T-cell (primary cell): Measurements from ENCODE around the gene EHHADH. TPM values are rescaled to one million over a fixed set of nuclear protein-coding genes. Genes with fewer than 3 reads are reported as not detected.

Experiments used
- ATAC-seq, 4 experiments: fragments of 200-7000 bp in 3 of 4; fragments of 150-1000 bp in 1 of 4; cut with Tn5 transposase; replicated peaks in 1 of 4; 1 replicate in 3 of 4; 2 replicates in 1 of 4; pipeline ENCODE4 v1.10.0; 2021; ENCODE audit warnings: moderate library complexity in 3 of 4, mild to moderate bottlenecking in 2 of 4, moderate number of reproducible peaks in 1 of 4
- CTCF ChIA-PET, 2 donors: fragments of 300-600 bp; sonication (Branson Sonifier 250); formaldehyde crosslinking; loops; one replicate each; lab custom pipeline; 2022; ENCODE audit warnings: antibody characterized with exemption in 2 of 2; lab: Charles Lee
- POLR2A ChIA-PET, 2 donors: fragments of 300-600 bp; sonication (Branson Sonifier 250); formaldehyde crosslinking; loops; one replicate each; lab custom pipeline; 2022; ENCODE audit warnings: antibody characterized with exemption in 2 of 2; lab: Charles Lee
- DNase-seq, 35 experiments: peaks; one replicate each; pipeline versions ENCODE4 v3.0.0 to v3.0.0-alpha.2; 2013 to 2023
- H3K27ac ChIP-seq: one replicate; pipeline ENCODE4 v1.5.1; 2013; ENCODE audit warnings: low read length
- H3K27me3 ChIP-seq, 2 experiments: replicated peaks in 1 of 2; 1 replicate in 1 of 2; 2 replicates in 1 of 2; pipeline versions ENCODE4 v1.6.1 to v1.7.0; 2013; ENCODE audit warnings: low read length in 1 of 2, mixed read lengths in 1 of 2; ENCODE audit not compliant: control insufficient read depth in 2 of 2, insufficient read depth in 2 of 2; ENCODE audit errors: extremely low read depth in 1 of 2
- H3K36me3 ChIP-seq, 2 donors: 1 replicate in 1 of 2; 2 replicates in 1 of 2; pipeline versions ENCODE4 v1.6.1 to v1.7.0; 2013; ENCODE audit warnings: low read length in 1 of 2; ENCODE audit not compliant: control insufficient read depth in 2 of 2, insufficient read depth in 1 of 2; ENCODE audit errors: extremely low read depth in 1 of 2
- H3K4me1 ChIP-seq, 2 experiments: 1 replicate in 1 of 2; 2 replicates in 1 of 2; pipeline versions ENCODE4 v1.6.1 to v1.7.0; 2013; ENCODE audit warnings: low read length in 2 of 2, mixed read lengths in 1 of 2; ENCODE audit not compliant: insufficient read depth in 2 of 2, control insufficient read depth in 1 of 2; ENCODE audit errors: extremely low read depth in 1 of 2
- H3K4me3 ChIP-seq, 2 donors: 1 replicate in 1 of 2; 2 replicates in 1 of 2; pipeline versions ENCODE4 v1.5.1 to v1.7.0; 2013; ENCODE audit warnings: mild to moderate bottlenecking in 2 of 2, low read length in 1 of 2, moderate library complexity in 1 of 2; ENCODE audit not compliant: control insufficient read depth in 1 of 2; ENCODE audit errors: extremely low read depth in 1 of 2
- H3K9me3 ChIP-seq: 2 replicates; pipeline ENCODE4 v1.7.0; 2013
- H3K27ac Mint-ChIP-seq, 2 donors: one replicate each; pipeline ENCODE4 v1.8.0; 2020 to 2021; ENCODE audit warnings: mild to moderate bottlenecking in 2 of 2, mixed read lengths in 2 of 2
- H3K27me3 Mint-ChIP-seq, 2 donors: one replicate each; pipeline ENCODE4 v1.8.0; 2021 to 2022; ENCODE audit warnings: mixed read lengths in 2 of 2
- H3K36me3 Mint-ChIP-seq: one replicate; pipeline ENCODE4 v1.8.0; 2021; ENCODE audit warnings: mixed read lengths
- H3K4me1 Mint-ChIP-seq, 3 donors: one replicate each; pipeline ENCODE4 v1.8.0; 2020 to 2022; ENCODE audit warnings: mixed read lengths in 3 of 3, mild to moderate bottlenecking in 1 of 3
- H3K4me3 Mint-ChIP-seq, 3 donors: one replicate each; pipeline ENCODE4 v1.8.0; 2020 to 2022; ENCODE audit warnings: mild to moderate bottlenecking in 3 of 3, mixed read lengths in 3 of 3, moderate library complexity in 3 of 3
- H3K9me3 Mint-ChIP-seq, 3 donors: one replicate each; pipeline ENCODE4 v1.8.0; 2020 to 2022; ENCODE audit warnings: mixed read lengths in 3 of 3
- WGBS: methylation state at CpG from one replicate; pipeline ENCODE4 v1.1.5; 2013; ENCODE audit warnings: missing lambda C conversion rate; ENCODE audit not compliant: insufficient coverage; 5-methylcytosine and 5-hydroxymethylcytosine counted together
- total RNA-seq, 35 experiments: library from RNA in 6 of 35; stranded (reverse) in 6 of 35; fragments of 120-200 nt in 1 of 35; gene quantifications; one replicate each; pipeline versions ENCODE4 v1.2.1 to v1.2.4 and lab custom pipeline; 2013 to 2026

EHHADH gene
- total RNA-seq, 5 donors from 2014 or later (not counting 1 experiment from before 2014, with no cell fraction given): 0.60 to 3.7 (median 1.9) TPM

DNA sequence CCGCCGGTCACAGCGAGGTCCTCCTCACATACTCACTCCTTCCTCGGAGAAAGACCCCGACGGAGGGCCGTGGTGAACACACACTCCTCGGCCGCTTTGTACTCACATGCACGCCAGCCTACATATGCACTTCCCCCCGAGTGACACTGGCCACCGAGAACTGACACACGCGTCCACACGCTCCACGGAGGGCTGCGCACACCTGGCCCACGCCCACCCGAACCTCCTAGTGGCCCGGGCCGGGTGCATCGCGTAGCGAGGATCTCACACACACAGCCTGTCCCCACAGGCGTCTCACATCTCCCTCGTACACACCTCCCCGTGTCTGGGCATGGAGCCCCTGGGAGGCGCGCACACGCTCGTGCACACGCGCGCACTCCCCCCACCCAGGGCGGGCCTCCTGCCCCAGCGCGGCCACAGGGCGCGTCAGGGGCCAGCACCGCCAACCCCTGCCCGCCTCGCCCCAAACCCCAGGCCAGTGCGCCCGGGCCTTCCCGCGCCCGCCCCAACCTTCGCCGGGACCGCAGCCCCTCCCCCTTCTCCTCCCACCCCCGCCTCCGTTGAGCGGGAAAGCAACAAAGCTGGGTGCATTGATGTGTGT is 100.6 kb downstream of the EHHADH start:
- Histone ChIP-seq H3K27ac (no peak overlapping the region), H3K4me1 (peaks cover 3 to 10% of the 10 kb centered on the region in 2 experiments), H3K9me3 (no peaks in the 10 kb centered on the region), H3K36me3 (no peaks in the 10 kb centered on the region), H3K27me3 (peaks cover 19 to 29% of the 10 kb centered on the region in 2 experiments), H3K4me3 (peak overlapping the region; percentile 18 to 60)
- WGBS: 4% methylated on average over 35 of the region's 53 CpGs
- Mint-ChIP-seq H3K4me1 (peaks cover 0 to 6% (median 6%) of the 10 kb centered on the region in 3 donors), H3K36me3 (no peaks in the 10 kb centered on the region), H3K4me3 (peak overlapping the region in 2 of 3 donors; percentile 73 to 77), H3K27ac (no peak overlapping the region), H3K27me3 (peaks cover 31 to 34% of the 10 kb centered on the region in 2 donors), H3K9me3 (no peaks in the 10 kb centered on the region)
- POLR2A ChIA-PET: no interaction called here
- DNase-seq (peak in 2 of 35 experiments; percentile 2 to 3), ATAC-seq (peak in 3 of 4 experiments; percentile 16 to 24 (median 16))
- CTCF ChIA-PET: no interaction called here

DNA sequence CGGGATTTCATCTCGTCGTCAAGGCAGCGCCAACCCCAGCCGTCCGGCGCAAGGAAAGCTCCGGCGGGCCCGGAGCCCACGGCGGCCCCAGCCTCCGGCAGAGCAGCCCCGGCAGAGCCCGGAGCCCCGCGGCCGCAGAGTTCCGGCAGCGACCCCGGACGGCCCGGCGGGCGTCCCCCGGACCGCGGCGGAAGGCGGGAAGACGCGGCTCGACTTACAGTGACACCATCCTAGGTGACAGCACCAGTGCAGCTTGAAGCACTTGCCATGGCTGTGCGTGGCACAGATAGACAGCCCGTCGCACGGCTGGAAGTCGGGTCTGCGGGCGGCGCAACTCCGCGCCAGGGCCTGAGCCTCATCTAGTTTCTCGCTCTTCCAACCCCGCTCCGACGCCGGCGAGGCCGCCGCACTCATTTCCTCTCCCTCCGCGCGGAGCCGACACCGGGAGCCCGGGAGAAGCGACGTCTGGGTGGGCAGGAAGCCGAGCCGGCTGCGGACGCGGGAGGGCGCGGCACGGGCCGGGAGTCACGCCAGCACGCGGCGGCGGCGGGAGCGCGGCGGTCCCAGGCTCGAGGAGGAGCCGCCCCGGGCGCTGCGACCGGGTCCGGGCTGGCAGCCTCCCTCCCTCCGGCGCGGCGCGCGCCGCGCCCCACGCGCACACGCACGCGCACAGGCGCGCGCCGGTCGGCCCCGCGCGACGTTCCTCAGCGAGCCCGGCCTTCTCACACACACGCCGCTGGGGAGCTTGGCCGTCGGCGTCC is 101.3 kb downstream of the EHHADH start, which contains the start of gene C3orf70:
TSS of gene C3orf70 (minus strand) at position 651 of the 761 bp plus-strand sequence. CDS start at position 414, 237 bp downstream.
- ChIA-PET CTCF (no interaction called here), POLR2A (interaction anchor here in 1 of 2 donors (0.6 kb wide), 1 partner anchor 1463 kb away, joined by 4 read pairs; no protein-coding TSS in a partner anchor)
- H3K4me3 ChIP-seq: peak within 1 kb of the TSS; percentile 30 to 60
- peak in 5 of 35 experiments; percentile 4 to 17 (median 10) for DNase-seq
- H3K27ac ChIP-seq: no peak within 1 kb of the TSS
- Mint-ChIP-seq H3K27ac (peak within 1 kb of the TSS in 1 of 2 donors; percentile 44), H3K36me3 (no peaks in the 10 kb centered on the region), H3K27me3 (peaks cover 31 to 32% of the 10 kb centered on the region in 2 donors), H3K9me3 (no peaks in the 10 kb centered on the region), H3K4me3 (peak within 1 kb of the TSS in 2 of 3 donors; percentile 73 to 77), H3K4me1 (peaks cover 0 to 6% (median 6%) of the 10 kb centered on the region in 3 donors)
- H3K27me3 ChIP-seq: peaks cover 20 to 29% of the 10 kb centered on the region in 2 experiments
- peak; percentile 55 to 67 (median 62) for ATAC-seq
- H3K4me1 ChIP-seq: peaks cover 3 to 10% of the 10 kb centered on the region in 2 experiments
- under 1% methylated on average over 95 of the region's 113 CpGs for WGBS
- no peaks in the 10 kb centered on the region for H3K9me3 ChIP-seq
- H3K36me3 ChIP-seq: no peaks in the 10 kb centered on the region

DNA sequence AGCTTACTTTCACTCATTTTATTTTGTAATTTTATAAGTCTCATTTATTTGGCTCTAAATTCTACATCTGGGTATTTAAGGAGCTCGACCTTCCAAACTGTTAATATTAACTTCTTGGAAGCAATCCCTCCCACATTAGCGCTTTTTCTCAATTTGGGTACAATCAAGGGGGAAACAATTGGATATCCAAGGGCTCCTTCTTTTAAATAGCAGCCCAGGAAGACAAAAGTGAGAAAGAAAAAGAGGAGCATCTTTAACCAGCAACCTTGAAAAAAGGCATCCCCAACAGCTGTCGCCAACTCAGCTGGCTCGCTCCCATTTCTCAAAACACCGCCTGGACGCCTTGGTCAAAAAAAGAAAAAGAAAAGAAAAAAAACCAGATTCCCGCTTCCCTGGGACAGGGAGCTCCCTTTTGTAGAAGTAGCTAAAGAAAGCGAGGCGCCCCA is 101.9 kb downstream of the EHHADH start:
- POLR2A ChIA-PET: interaction anchor here in 1 of 2 donors (0.6 kb wide), 1 partner anchor 1464 kb away, joined by 4 read pairs; no protein-coding TSS in a partner anchor
- 10% methylated on average over 5 of the region's 9 CpGs for WGBS

DNA sequence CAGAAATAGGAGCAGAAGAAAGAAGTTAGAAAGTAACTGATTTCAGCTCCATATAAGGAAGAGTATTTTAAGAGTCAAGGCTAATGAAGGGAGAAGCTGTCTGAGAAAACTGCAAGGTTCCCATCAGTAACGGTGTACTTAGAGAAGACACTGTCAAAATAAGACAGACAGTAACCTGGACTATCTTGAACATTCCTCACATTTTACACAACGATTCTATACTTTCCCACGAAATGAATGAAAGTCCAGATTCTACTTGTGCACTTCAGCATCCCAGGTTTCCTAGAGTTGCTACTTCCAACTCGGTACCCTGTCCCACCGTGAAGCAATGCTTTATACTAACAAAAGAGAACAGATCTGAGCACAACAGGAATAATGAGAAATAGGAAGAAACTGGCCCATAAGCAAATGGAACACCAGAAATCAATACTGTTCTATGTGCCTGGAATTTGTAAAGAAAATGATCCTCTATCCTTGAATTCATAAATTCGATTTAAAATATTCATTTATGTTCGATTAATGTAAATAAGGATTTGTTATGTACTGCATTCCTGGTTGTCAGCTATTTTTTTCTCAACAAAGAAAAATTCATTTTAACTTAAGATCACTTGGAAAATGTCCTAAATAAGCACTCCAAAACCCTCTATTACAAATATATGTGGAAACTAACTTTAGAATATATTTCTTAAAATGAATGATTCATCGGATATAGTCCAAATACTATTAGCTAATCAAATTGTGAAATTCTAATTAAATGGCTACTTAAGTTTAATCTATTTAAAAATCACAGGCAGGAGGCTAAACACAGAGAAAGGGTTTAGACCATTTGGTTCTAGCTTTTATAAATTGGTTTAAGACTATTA is 102.5 kb downstream of the EHHADH start:
- no peak for DNase-seq
- H3K9me3 ChIP-seq: no peaks in the 10 kb centered on the region
- POLR2A ChIA-PET: interaction anchor here in 1 of 2 donors (0.6 kb wide), 1 partner anchor 1464 kb away, joined by 4 read pairs; no protein-coding TSS in a partner anchor
- Mint-ChIP-seq H3K36me3 (no peaks in the 10 kb centered on the region), H3K4me3 (peak overlapping the region in 1 of 3 donors; percentile 26), H3K27ac (no peak overlapping the region), H3K9me3 (no peaks in the 10 kb centered on the region), H3K4me1 (peaks cover 0 to 6% (median 6%) of the 10 kb centered on the region in 3 donors), H3K27me3 (peaks cover 23% of the 10 kb centered on the region in 2 donors)
- peaks cover 3 to 10% of the 10 kb centered on the region in 2 experiments for H3K4me1 ChIP-seq
- ATAC-seq: no peak
- no peaks in the 10 kb centered on the region for H3K36me3 ChIP-seq
- H3K27me3 ChIP-seq: peaks cover 25 to 29% of the 10 kb centered on the region in 2 experiments
- H3K4me3 ChIP-seq: no peak overlapping the region
- CTCF ChIA-PET: no interaction called here
- 100% methylated on average over 2 of the region's 8 CpGs for WGBS
- H3K27ac ChIP-seq: no peak overlapping the region

More for the DNA sequence above, 101.9 kb downstream of the EHHADH start:
- Histone ChIP-seq H3K36me3 (no peaks in the 10 kb centered on the region), H3K4me3 (peak overlapping the region in 1 of 2 donors; percentile 60), H3K4me1 (peaks cover 3 to 10% of the 10 kb centered on the region in 2 experiments), H3K27me3 (peaks cover 24 to 29% of the 10 kb centered on the region in 2 experiments), H3K27ac (no peak overlapping the region), H3K9me3 (no peaks in the 10 kb centered on the region)
- Mint-ChIP-seq H3K4me1 (peaks cover 0 to 6% (median 6%) of the 10 kb centered on the region in 3 donors), H3K27ac (peak overlapping the region in 1 of 2 donors; percentile 44), H3K27me3 (peaks cover 28 to 29% of the 10 kb centered on the region in 2 donors), H3K9me3 (no peaks in the 10 kb centered on the region), H3K4me3 (peak overlapping the region in 2 of 3 donors; percentile 66 to 69), H3K36me3 (no peaks in the 10 kb centered on the region)
- no peak for DNase-seq
- CTCF ChIA-PET: no interaction called here
- ATAC-seq: no peak

DNA sequence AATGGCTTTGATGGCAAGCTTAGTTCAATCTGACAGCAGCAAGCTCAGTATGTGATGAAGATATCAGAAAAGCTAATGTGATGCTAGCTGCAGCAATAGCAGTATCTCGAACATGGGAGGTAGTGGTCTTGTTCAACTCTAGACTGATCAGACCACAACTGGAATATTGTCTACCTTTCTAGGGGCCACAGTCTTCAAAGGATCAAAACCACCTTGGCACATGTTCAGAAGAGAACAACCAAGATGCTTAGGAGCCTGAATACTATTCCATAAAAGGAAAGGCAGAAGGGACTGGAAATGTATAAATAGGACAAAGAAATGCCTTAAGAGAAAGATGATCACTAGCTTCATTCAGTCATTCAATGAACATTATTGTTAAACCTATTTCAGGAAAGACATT is 103.3 kb downstream of the EHHADH start:
- WGBS: no CpG with 5 or more reads among the region's 1 CpG
- no peak overlapping the region for H3K27ac Mint-ChIP-seq
- peaks cover 3 to 10% of the 10 kb centered on the region in 2 experiments for H3K4me1 ChIP-seq
- no peak overlapping the region for H3K27ac ChIP-seq
- DNase-seq (no peak), ATAC-seq (no peak)
- H3K4me3 ChIP-seq: no peak overlapping the region
- H3K9me3 ChIP-seq: no peaks in the 10 kb centered on the region
- no peaks in the 10 kb centered on the region for H3K36me3 Mint-ChIP-seq
- ChIA-PET CTCF (no interaction called here), POLR2A (no interaction called here)
- H3K4me1 Mint-ChIP-seq: peaks cover 0 to 6% (median 6%) of the 10 kb centered on the region in 3 donors
- H3K27me3 Mint-ChIP-seq: peaks cover 23 to 26% of the 10 kb centered on the region in 2 donors
- H3K27me3 ChIP-seq: peaks cover 23 to 27% of the 10 kb centered on the region in 2 experiments
- no peak overlapping the region for H3K4me3 Mint-ChIP-seq
- no peaks in the 10 kb centered on the region for H3K36me3 ChIP-seq
- H3K9me3 Mint-ChIP-seq: no peaks in the 10 kb centered on the region
